Skeletal muscle satellite cell (primary cell): ENCODE data around the gene ALOX12.
"Not testable (repeated sequence)": the region's sequence is repeated elsewhere in the genome, so short reads cannot be mapped to it uniquely, and the experiment has no call there.

Experiments used
- H3K27me3 ChIP-seq: 2 replicates; pipeline ENCODE4 v1.7.0; 2013; ENCODE audit warnings: low read length; ENCODE audit not compliant: control insufficient read depth, insufficient read depth
- H3K36me3 ChIP-seq: 2 replicates; pipeline ENCODE4 v1.7.0; 2013; ENCODE audit warnings: mild to moderate bottlenecking, control low read depth, low read length; ENCODE audit not compliant: insufficient read depth
- H3K4me1 ChIP-seq: 2 replicates; pipeline ENCODE4 v1.7.0; 2013; ENCODE audit warnings: low read length; ENCODE audit not compliant: control insufficient read depth, insufficient read depth
- H3K4me2 ChIP-seq: 2 replicates; pipeline ENCODE4 v1.7.0; 2013; ENCODE audit warnings: mild to moderate bottlenecking, low read length
- H3K4me3 ChIP-seq: 2 replicates; pipeline ENCODE4 v1.7.0; 2013; ENCODE audit warnings: low read length
- H3K9ac ChIP-seq: 2 replicates; pipeline ENCODE4 v1.7.0; 2013; ENCODE audit warnings: mild to moderate bottlenecking, low read depth, low read length, moderate library complexity
- H3K9me3 ChIP-seq: replicated peaks from 2 replicates; pipeline ENCODE4 v1.7.0; 2013; ENCODE audit warnings: mild to moderate bottlenecking, control low read depth, low read length

ALOX12 gene

DNA sequence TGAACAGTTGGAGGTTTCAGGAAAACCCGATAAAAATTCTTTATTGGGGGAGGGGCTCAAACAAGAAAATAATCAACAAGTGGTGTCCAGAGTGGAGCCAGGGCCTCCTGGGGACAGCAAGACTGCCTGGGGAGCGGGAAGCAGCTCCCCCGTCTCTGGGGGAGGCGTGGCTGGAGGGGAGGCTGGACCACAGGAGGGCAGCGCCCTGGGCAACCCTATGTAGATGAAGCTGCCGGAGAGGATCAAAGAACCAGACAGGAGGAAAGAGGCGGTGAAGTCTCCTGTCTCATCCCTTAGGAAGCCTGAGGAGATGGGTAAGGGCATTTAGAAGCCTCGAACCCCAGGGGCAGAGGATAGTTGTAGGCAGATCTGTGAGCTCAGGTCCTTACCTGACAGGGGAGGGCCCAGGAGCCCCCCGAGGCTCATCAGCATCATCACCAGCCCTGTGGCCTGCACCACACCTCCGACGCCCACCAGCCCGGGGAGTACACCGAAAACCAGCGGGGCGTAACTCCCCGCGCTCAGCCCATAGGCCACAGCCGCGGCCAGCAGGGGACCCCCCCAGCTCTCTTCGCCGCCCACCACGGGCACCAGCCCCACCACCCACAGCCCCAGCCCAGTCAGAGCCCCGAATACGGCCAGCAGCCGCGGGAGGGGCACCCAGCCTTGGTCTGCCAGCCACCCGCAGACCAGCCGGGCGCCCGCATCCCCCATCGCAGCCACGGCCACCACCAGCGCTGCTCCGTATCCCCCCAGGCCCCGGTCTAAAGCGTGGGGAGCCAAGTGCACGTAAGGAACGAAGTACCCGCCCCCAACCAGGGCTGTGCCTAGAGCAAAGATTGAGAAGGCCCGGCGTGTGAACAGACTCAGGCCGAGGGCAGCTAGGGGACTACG, 46.0 kb downstream of the ALOX12 start:
- Histone ChIP-seq H3K36me3 (no peaks in the 10 kb centered on the region), H3K4me2 (no peak overlapping the region), H3K27me3 (peaks cover 23% of the 10 kb centered on the region), H3K9ac (no peak overlapping the region), H3K9me3 (no peaks in the 10 kb centered on the region), H3K4me1 (peaks cover 13% of the 10 kb centered on the region), H3K4me3 (no peak overlapping the region)

DNA sequence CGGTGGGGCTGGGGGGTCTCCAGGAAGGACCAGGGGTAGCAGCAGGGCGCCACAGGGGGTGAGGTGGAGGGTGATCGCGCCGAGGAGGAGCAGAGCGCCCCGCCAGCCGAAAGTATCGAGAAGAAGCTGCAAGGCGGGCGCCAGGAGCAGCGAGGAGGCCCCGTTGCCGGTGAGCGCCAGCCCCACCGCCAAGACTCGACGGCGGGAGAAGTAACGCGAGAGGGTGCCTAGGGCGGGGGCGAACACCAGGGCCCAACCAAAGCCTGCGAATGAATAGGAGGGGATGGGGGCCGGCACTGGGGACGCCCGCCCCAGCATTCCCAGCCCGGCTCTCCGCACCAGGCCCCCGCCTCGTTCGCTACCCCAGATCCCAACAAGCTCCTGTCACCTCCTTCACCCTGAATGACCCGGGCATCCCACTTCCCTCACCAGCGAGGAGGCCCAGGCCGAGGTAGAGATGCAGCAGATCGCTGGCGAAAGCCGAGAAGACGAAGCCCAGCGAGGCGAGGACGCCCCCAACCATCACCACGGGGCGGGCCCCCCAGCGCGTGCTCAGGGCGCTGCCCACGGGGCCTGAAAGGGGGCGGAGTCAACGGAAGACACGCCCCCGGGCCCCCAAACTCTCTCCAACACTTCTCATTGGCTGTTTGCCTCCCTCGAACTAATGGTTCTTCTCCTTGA, 46.8 kb downstream of the ALOX12 start:
- Histone ChIP-seq H3K27me3 (peaks cover 23% of the 10 kb centered on the region), H3K36me3 (no peaks in the 10 kb centered on the region), H3K4me3 (peak overlapping the region; percentile 65), H3K9ac (no peak overlapping the region), H3K9me3 (no peaks in the 10 kb centered on the region), H3K4me2 (peak overlapping the region; percentile 93), H3K4me1 (peaks cover 13% of the 10 kb centered on the region)

DNA sequence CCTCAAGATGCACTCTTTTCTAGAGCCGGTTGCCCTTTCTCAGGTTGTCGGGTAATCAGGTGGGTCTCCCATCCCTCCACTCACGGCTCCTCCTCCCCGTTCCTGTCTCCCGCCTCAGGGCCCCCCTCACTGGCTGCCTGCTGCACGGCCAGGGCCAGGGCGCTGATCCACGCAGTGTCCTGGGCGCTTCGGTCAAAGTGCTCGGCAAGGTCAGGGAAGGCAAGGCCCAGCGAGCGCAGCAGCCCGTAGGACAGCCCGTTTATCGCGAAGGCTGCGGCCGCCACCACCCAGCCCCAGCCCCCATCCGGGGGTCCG, 47.3 kb downstream of the ALOX12 start:
- no peaks in the 10 kb centered on the region for H3K36me3 ChIP-seq
- H3K4me3 ChIP-seq: peak overlapping the region; percentile 65
- H3K4me1 ChIP-seq: peaks cover 13% of the 10 kb centered on the region
- H3K9ac ChIP-seq: peak overlapping the region; percentile 74
- H3K27me3 ChIP-seq: peaks cover 23% of the 10 kb centered on the region
- H3K9me3 ChIP-seq: no peaks in the 10 kb centered on the region
- H3K4me2 ChIP-seq: peak overlapping the region; percentile 93

DNA sequence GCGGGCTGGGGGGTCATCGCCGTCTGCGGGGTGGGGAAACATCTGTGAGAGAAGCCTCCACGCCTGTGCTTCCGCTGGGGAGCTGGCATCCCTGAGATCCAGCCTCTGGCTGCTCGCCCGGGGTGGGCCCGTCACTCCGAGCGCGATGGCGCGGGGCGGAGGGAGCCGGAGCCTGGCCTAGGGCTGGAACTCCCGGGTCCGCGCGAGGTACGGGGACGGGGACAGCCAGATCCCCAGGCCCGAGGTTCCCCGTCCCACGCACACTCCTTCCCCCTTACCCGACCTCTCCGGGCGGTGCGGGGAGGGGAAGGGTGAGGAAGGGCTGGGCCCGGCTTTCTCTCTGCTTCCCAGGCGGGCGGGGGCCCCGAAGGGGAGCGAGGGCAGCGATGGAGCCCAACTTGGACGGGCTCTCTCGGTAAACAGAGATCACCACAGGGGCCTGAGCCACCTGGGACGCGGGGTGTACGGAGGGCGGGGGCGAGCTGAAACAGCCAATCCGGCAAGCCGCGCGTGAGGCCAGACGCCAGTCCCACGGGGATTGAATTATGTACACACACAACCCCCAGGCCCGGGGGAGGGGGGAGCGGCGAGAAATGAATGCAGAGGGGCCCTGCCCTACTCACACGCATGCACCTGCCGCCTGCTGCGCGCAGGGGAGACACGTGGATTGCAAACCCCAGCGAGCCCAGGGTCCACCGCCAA, 47.8 kb downstream of the ALOX12 start, which contains the start of gene SLC16A11:
Gene SLC16A11, minus strand, starts transcription at position 596 of the 702 bp plus-strand sequence. Its CDS starts 579 bp downstream, at position 17.
- peaks cover 23% of the 10 kb centered on the region for H3K27me3 ChIP-seq
- no peaks in the 10 kb centered on the region for H3K36me3 ChIP-seq
- H3K9ac ChIP-seq: peak within 1 kb of the TSS; percentile 74
- peaks cover 13% of the 10 kb centered on the region for H3K4me1 ChIP-seq
- H3K9me3 ChIP-seq: no peaks in the 10 kb centered on the region
- peak within 1 kb of the TSS; percentile 93 for H3K4me2 ChIP-seq
- peak within 1 kb of the TSS; percentile 65 for H3K4me3 ChIP-seq

DNA sequence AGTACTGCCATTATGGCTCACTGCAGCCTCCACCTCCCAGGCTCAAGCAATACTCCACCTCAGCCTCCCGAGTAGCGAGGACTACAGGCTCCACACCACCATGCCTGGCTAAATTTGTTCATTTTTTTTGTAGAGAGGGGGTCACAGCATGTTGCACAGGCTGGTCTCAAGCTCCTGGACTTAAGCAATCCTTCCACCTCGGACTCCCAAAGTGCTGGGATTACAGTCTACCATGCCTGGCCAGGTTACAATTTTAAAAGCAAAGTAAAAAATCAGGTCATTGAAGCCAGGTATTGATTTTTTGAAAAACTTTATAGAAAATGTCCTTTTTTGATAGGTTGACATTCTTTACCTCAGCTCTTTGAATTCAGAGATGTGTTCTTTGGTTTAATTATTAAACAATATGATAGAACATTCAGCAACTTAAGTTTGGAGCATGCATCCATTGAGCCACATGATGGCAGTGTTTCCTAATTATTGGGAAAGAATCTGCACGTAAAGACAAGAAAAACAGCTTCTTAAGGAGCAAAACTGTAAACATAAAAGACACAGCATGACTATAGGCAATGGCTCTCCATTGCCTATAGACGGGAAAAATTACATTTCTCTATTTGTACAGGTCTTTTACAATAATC, 49.8 kb downstream of the ALOX12 start:
- Histone ChIP-seq H3K4me3 (no peak overlapping the region), H3K9ac (no peak overlapping the region), H3K4me2 (peak overlapping the region; percentile 43), H3K36me3 (no peaks in the 10 kb centered on the region), H3K9me3 (no peaks in the 10 kb centered on the region), H3K4me1 (peaks cover 13% of the 10 kb centered on the region), H3K27me3 (peaks cover 29% of the 10 kb centered on the region)

DNA sequence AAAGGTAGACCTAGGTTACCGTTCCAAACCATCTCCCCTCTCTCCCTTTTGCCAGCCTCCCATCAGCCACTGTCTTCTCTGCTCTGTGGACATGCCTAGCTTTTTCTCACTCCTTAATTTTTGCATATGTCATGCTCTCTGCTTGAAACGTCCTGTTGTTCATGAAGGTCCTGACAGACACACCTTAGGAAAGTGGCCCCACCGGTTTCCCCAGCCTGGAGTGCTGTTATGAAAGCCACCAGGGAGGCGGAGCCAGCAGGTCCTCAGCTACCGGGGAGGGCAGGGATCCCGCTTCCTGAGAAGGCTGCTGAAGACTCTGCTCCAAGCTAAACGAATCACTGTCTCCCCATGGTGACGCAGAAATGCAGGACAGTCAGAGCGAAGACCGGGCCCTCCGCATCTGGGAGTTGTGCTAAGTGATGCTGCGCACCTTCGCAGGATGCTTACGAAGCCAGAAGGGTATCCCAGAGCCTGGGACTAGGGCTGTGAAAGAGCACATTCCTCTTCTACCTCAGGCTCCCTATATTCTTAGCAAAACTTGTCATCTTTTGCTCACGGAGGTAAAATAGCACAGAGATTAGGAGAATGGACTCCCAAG, 50.4 kb downstream of the ALOX12 start:
- Histone ChIP-seq H3K27me3 (peaks cover 33% of the 10 kb centered on the region), H3K4me3 (no peak overlapping the region), H3K9ac (no peak overlapping the region), H3K36me3 (no peaks in the 10 kb centered on the region), H3K4me2 (peak overlapping the region; percentile 43), H3K9me3 (no peaks in the 10 kb centered on the region), H3K4me1 (peaks cover 13% of the 10 kb centered on the region)

DNA sequence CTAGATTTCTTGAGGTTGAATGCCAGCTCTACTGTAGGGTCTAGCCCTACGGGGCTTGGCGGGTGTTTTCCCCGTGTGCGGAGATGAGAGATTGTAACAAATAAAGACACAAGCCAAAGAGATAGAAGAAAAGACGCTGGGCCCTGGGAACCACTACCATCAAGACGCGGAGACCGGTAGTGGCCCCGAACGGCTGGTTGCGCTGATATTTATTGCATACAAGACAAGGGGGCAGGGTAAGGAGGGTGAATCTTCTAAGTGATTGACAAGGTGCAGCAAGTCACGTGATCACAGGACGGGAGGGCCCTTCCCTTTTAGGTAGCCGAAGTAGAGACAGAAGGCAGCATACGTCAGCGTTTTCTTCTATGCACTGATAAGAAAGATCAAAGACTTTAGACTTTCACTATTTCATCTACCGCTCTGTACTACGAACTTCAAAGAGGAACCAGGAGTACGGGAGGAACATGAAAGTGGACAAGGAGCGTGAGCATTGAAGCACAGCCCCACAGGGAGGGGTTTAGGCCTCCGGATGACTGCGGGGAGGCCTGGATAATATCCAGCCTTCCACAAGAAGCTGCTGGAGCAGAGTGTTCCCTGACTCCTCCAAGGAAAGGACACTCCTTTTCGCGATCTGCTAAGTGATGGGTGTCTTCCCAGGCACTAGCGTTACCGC, 51.0 kb downstream of the ALOX12 start:
- H3K36me3 ChIP-seq, H3K9ac ChIP-seq, H3K4me3 ChIP-seq, H3K9me3 ChIP-seq: not testable (repeated sequence)
- Histone ChIP-seq H3K4me2 (peak overlapping the region; percentile 31), H3K4me1 (peaks cover 13% of the 10 kb centered on the region), H3K27me3 (peaks cover 33% of the 10 kb centered on the region)

DNA sequence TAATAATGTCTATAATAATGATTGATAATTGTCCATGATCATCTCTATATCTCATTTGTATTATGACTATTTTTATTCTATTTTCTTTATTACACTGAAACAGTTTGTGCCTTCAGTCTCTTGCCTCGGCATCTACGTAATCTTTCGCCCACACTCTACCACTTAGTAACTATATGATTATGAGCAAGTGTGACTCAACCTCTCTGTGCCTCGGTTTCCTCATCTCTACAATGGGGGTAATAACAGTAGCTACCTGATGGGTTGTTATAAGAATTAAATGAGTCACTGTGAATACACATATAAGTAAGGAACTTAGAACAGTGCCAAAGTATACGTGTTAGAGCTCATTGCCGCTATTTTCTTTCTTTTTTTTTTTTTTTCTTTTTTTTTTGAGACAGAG, 51.7 kb downstream of the ALOX12 start:
- Histone ChIP-seq H3K9me3 (no peaks in the 10 kb centered on the region), H3K4me3 (no peak overlapping the region), H3K27me3 (peaks cover 33% of the 10 kb centered on the region), H3K4me2 (no peak overlapping the region), H3K36me3 (no peaks in the 10 kb centered on the region), H3K4me1 (peaks cover 13% of the 10 kb centered on the region), H3K9ac (no peak overlapping the region)

DNA sequence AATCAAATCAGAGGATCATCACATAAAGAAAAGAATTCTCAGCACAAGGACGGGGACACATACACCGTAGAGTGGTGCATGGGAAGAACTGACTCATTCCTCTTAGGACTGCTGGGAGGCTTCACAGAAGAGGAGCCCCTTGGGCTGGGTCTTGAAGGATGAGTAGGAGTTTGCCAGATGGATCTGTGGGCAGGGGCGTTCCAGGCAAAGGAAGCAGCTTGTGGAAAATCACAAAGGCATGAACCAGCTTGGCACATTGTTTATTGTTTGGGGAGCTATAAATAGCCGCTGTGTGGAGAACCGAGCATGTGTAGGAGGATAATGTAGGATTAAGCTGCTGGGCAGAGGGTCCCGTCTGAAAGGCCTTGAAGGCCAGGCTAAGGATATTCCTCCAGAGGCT, 53.1 kb downstream of the ALOX12 start:
- H3K4me3 ChIP-seq: no peak overlapping the region
- H3K9ac ChIP-seq: no peak overlapping the region
- peaks cover 29% of the 10 kb centered on the region for H3K27me3 ChIP-seq
- H3K9me3 ChIP-seq: no peaks in the 10 kb centered on the region
- peaks cover under 1% of the 10 kb centered on the region for H3K4me1 ChIP-seq
- no peaks in the 10 kb centered on the region for H3K36me3 ChIP-seq
- no peak overlapping the region for H3K4me2 ChIP-seq

DNA sequence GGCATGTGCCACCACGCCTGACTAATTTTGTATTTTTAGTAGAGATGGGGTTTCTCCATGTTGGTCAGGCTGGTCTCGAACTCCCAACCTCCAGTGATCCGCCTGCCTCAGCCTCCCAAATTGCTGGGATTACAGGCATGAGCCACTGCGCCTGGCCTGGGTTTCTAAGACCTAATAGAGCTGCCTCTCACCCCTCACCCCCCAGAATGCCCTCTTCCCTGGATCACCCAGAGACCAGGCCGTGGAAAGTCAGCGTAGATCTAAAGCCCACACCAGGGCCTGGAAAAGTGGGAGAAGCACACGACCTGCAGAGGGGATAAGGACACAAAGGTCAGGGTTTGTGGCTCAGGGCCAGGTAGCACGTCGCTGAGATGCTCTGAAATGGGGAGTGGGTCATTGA, 54.7 kb downstream of the ALOX12 start:
- H3K4me1 ChIP-seq, H3K4me3 ChIP-seq, H3K36me3 ChIP-seq, H3K4me2 ChIP-seq, H3K9me3 ChIP-seq, H3K9ac ChIP-seq: not testable (repeated sequence)
- H3K27me3 ChIP-seq: peaks cover 30% of the 10 kb centered on the region
